SK-N-SH (cell line): ENCODE measurements around the gene STEAP3. TPM values are rescaled to one million over a fixed set of nuclear protein-coding genes. Genes with fewer than 3 reads are reported as not detected.

ENCODE experiments used
- CTCF ChIA-PET: fragments of 300-600, 350-600 bp; formaldehyde crosslinking; extraction: SDS; loops from one replicate; lab custom pipeline; 2021; lab: Yijun Ruan, JAX
- POLR2A ChIA-PET: fragments of 350-600 bp; sonication (Branson Sonifier 250); formaldehyde crosslinking; extraction: SDS; loops from one replicate; lab custom pipeline; 2020; ENCODE audit warnings: antibody characterized with exemption, inconsistent platforms; lab: Yijun Ruan, JAX
- DNase-seq: peaks from one replicate; pipeline ENCODE4 v3.0.0; 2012
- H2AFZ ChIP-seq: fragments of 200-600 bp; sonication (generic); 2 replicates; pipeline ENCODE4 v1.8.1; 2016; ENCODE audit warnings: antibody characterized with exemption, mild to moderate bottlenecking, low read depth
- H3F3A ChIP-seq: fragments of 200-600 bp; sonication (generic); replicated peaks from 2 replicates; pipeline ENCODE3; 2016; ENCODE audit warnings: antibody characterized with exemption, mild to moderate bottlenecking; ENCODE audit not compliant: insufficient read depth
- H3K27ac ChIP-seq, 2 experiments: fragments of 200-500 bp in 1 of 2; fragments of 200-600 bp in 1 of 2; sonication (Bioruptor generic) in 1 of 2; sonication (generic), shearing (Covaris generic) in 1 of 2; 2 replicates each; pipeline versions ENCODE4 v1.5.1 to v1.6.1; 2014 to 2016; ENCODE audit warnings: low read depth in 2 of 2, inconsistent platforms in 1 of 2, low read length in 1 of 2, mild to moderate bottlenecking in 1 of 2, mixed read lengths in 1 of 2
- H3K27me3 ChIP-seq: fragments of 200-600 bp; sonication (generic), shearing (Covaris generic); 2 replicates; pipeline ENCODE4 v1.6.1; 2016; ENCODE audit warnings: mixed run types; ENCODE audit not compliant: insufficient read depth
- H3K36me3 ChIP-seq, 2 experiments: fragments of 200-500 bp in 1 of 2; fragments of 200-600 bp in 1 of 2; sonication (Bioruptor generic) in 1 of 2; sonication (generic) in 1 of 2; replicated peaks in 1 of 2; 2 replicates each; pipeline versions ENCODE3 to v1.5.1; 2014 to 2016; ENCODE audit warnings: low read length in 1 of 2, mild to moderate bottlenecking in 1 of 2; ENCODE audit not compliant: insufficient read depth in 2 of 2, control insufficient read depth in 1 of 2
- H3K4me1 ChIP-seq, 2 experiments: fragments of 200-500 bp in 1 of 2; fragments of 200-600 bp in 1 of 2; sonication (Bioruptor generic) in 1 of 2; sonication (generic), shearing (Covaris generic) in 1 of 2; 2 replicates each; pipeline versions ENCODE4 v1.5.1 to v1.6.1; 2014 to 2016; ENCODE audit warnings: low read depth in 1 of 2, low read length in 1 of 2, mixed run types in 1 of 2; ENCODE audit not compliant: insufficient read depth in 2 of 2, control insufficient read depth in 1 of 2
- H3K4me2 ChIP-seq: fragments of 200-600 bp; sonication (generic), shearing (Covaris generic); 2 replicates; pipeline ENCODE4 v1.6.1; 2017; ENCODE audit warnings: mixed run types
- H3K4me3 ChIP-seq, 2 experiments: fragments of 200-500 bp in 1 of 2; fragments of 200-600 bp in 1 of 2; sonication (Bioruptor generic) in 1 of 2; sonication (generic), shearing (Covaris generic) in 1 of 2; 2 replicates each; pipeline versions ENCODE4 v1.5.1 to v1.8.1; 2014 to 2016; ENCODE audit warnings: low read depth in 2 of 2, inconsistent platforms in 1 of 2, low read length in 1 of 2, mild to moderate bottlenecking in 1 of 2, mixed read lengths in 1 of 2, moderate library complexity in 1 of 2
- H3K79me2 ChIP-seq: fragments of 200-600 bp; sonication (generic); 2 replicates; pipeline ENCODE4 v1.8.1; 2017; ENCODE audit warnings: mild to moderate bottlenecking; ENCODE audit not compliant: insufficient read depth
- H3K9ac ChIP-seq: fragments of 200-600 bp; sonication (generic); 2 replicates; pipeline ENCODE4 v1.6.1; 2017; ENCODE audit warnings: mixed run types
- H3K9me2 ChIP-seq: fragments of 200-600 bp; sonication (generic); 2 replicates; pipeline ENCODE4 v1.6.1; 2017; ENCODE audit warnings: mixed run types
- H3K9me3 ChIP-seq: fragments of 200-600 bp; sonication (generic); 2 replicates; pipeline ENCODE4 v1.6.1; 2017; ENCODE audit warnings: mixed run types, mild to moderate bottlenecking, moderate library complexity
- H4K20me1 ChIP-seq: fragments of 200-600 bp; sonication (generic); 2 replicates; pipeline ENCODE4 v1.6.1; 2017; ENCODE audit warnings: mild to moderate bottlenecking, mixed run types; ENCODE audit not compliant: insufficient read depth
- CHD2 ChIP-seq: fragments of 150-350 bp; IDR thresholded peaks from 2 replicates; pipeline ENCODE4 v1.6.1; 2018; ENCODE audit warnings: low read length; ENCODE audit not compliant: partially characterized antibody
- ELF1 ChIP-seq: IDR thresholded peaks from 2 replicates; pipeline ENCODE4 v1.4.0; 2012
- EP300 ChIP-seq, 2 experiments: IDR thresholded peaks; 2 replicates each; pipeline versions ENCODE4 v1.4.0 to v1.6.1; 2012; ENCODE audit warnings: borderline replicate concordance in 1 of 2, low read depth in 1 of 2, low read length in 1 of 2
- FOXJ3 ChIP-seq: sonication (generic); formaldehyde crosslinking; IDR thresholded peaks from 2 replicates; pipeline ENCODE4 v1.5.1; 2020; ENCODE audit warnings: mild to moderate bottlenecking, missing genetic modification reagents
- JUND ChIP-seq: IDR thresholded peaks from 2 replicates; pipeline ENCODE4 v1.4.0; 2012
- NRF1 ChIP-seq: IDR thresholded peaks from 2 replicates; pipeline ENCODE4 v1.6.1; 2012; ENCODE audit warnings: low read depth, mild to moderate bottlenecking, low read length
- RAD21 ChIP-seq: IDR thresholded peaks from 2 replicates; pipeline ENCODE4 v1.6.1; 2012; ENCODE audit warnings: mild to moderate bottlenecking, low read length
- SIN3A ChIP-seq: IDR thresholded peaks from 2 replicates; pipeline ENCODE4 v1.6.1; 2012; ENCODE audit warnings: low read depth, mild to moderate bottlenecking, low read length, moderate library complexity, borderline replicate concordance
- SMC3 ChIP-seq: IDR thresholded peaks from 2 replicates; pipeline ENCODE4 v1.6.1; 2012; ENCODE audit warnings: low read depth, low read length, improper control_type of control experiment
- TCF12 ChIP-seq: IDR thresholded peaks from 2 replicates; pipeline ENCODE4 v1.4.0; 2012
- TEAD4 ChIP-seq: IDR thresholded peaks from 2 replicates; pipeline ENCODE4 v1.4.0; 2012; ENCODE audit warnings: mild to moderate bottlenecking, borderline replicate concordance; ENCODE audit not compliant: insufficient read depth
- WGBS: methylation state at CpG from one replicate; pipeline ENCODE4 v1.1.6; 2017; ENCODE audit warnings: low lambda C conversion rate; 5-methylcytosine and 5-hydroxymethylcytosine counted together
- polyA plus RNA-seq, 3 experiments: library from polyadenylated mRNA; depleted of rRNA; stranded (reverse); fragments of >200 nt; gene quantifications; 2 replicates each; pipeline ENCODE4 v1.2.3, GENCODE V29; 2012
- TF ChIP-seq, protein P1 (sequence below): IDR thresholded peaks from 2 replicates; pipeline ENCODE4 v1.6.1; 2012; ENCODE audit warnings: mild to moderate bottlenecking, low read depth, low read length, moderate library complexity
- TF ChIP-seq, protein P2 (sequence below): fragments of 150-350 bp; IDR thresholded peaks from 2 replicates; pipeline ENCODE4 v1.6.1; 2016; ENCODE audit warnings: mild to moderate bottlenecking, low read depth, low read length
- TF ChIP-seq, protein P3 (sequence below): IDR thresholded peaks from 2 replicates; pipeline ENCODE4 v1.4.0; 2012; ENCODE audit warnings: low read depth

The STEAP3 gene
- polyA plus RNA-seq, 1 of the 3 experiments (the other 2 are of a cell fraction), result 30.6 TPM

DNA sequence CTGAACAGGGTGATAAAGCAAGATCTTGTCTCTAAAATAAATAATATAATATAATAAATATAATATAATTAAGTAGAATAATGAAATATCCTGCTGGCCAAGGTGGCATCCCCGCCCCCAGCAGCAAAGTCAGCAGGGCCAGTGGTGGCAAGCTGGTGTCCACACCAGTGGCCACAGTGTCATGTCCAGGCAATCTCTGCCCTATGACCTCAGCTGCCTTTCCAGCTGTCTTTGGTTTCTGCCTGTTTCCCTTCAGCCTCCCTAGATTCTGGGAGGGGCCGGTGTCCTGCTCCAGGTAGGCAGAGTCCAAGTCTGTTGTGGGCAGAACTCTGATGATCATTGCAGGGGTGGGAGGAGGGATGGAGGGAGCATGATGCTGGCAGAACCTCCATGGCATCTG lies 16.2 kb upstream of the STEAP3 start (continued):
- TF ChIP-seq, protein P1, sequence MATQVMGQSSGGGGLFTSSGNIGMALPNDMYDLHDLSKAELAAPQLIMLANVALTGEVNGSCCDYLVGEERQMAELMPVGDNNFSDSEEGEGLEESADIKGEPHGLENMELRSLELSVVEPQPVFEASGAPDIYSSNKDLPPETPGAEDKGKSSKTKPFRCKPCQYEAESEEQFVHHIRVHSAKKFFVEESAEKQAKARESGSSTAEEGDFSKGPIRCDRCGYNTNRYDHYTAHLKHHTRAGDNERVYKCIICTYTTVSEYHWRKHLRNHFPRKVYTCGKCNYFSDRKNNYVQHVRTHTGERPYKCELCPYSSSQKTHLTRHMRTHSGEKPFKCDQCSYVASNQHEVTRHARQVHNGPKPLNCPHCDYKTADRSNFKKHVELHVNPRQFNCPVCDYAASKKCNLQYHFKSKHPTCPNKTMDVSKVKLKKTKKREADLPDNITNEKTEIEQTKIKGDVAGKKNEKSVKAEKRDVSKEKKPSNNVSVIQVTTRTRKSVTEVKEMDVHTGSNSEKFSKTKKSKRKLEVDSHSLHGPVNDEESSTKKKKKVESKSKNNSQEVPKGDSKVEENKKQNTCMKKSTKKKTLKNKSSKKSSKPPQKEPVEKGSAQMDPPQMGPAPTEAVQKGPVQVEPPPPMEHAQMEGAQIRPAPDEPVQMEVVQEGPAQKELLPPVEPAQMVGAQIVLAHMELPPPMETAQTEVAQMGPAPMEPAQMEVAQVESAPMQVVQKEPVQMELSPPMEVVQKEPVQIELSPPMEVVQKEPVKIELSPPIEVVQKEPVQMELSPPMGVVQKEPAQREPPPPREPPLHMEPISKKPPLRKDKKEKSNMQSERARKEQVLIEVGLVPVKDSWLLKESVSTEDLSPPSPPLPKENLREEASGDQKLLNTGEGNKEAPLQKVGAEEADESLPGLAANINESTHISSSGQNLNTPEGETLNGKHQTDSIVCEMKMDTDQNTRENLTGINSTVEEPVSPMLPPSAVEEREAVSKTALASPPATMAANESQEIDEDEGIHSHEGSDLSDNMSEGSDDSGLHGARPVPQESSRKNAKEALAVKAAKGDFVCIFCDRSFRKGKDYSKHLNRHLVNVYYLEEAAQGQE, result no peak
- TF ChIP-seq ELF1, result no peak
- TF ChIP-seq TEAD4, result no peak
- no peak for TF ChIP-seq TCF12
- no peak for TF ChIP-seq SMC3
- TF ChIP-seq FOXJ3 (CRISPR knock-in tag), result no peak

DNA sequence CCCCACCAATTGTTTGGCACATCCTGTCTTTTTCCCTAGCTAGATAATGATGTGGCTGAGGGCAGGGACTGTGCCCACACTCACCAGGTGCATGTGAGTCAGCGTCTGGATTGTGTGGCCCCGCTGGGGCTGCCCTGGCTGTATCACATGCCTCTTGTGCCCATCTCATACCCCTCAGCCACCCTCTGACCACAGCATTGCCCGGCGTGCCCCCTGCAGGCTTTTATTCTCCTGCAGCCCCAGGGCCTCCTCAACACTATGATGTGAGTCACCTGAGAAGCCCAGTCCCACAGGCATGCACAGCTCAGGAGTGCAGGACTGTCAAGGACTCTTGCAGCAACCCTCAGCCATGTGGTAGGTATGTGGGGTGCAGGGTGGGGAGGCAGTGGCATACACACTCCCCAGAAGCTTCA lies 14.8 kb upstream of the STEAP3 start:
- Histone ChIP-seq H4K20me1 (no peaks in the 10 kb centered on the region), H3K9me3 (no peaks in the 10 kb centered on the region), H3K27me3 (no peaks in the 10 kb centered on the region; the same call in 1 of the 2 replicates), H3K4me1 (no peaks in the 10 kb centered on the region), H3K36me3 (no peaks in the 10 kb centered on the region), H3K27ac (no peak overlapping the region), H3K9me2 (no peaks in the 10 kb centered on the region), H3K9ac (no peak overlapping the region), H3K4me2 (no peak overlapping the region), H3K4me3 (no peak overlapping the region), H2AFZ (no peak overlapping the region), H3K79me2 (no peaks in the 10 kb centered on the region), H3F3A (no peaks in the 10 kb centered on the region)
- TF ChIP-seq NRF1 (no peak), JUND (no peak), CHD2 (no peak), RAD21 (no peak), EP300 (IDR thresholded peaks at IDR 0.05; ENCODE audit: borderline replicate concordance in 1 of 2, low read depth in 1 of 2, low read length in 1 of 2) (no peak), SIN3A (no peak), TEAD4 (no peak)
- TF ChIP-seq, protein P1, result no peak
- TF ChIP-seq, protein P2, sequence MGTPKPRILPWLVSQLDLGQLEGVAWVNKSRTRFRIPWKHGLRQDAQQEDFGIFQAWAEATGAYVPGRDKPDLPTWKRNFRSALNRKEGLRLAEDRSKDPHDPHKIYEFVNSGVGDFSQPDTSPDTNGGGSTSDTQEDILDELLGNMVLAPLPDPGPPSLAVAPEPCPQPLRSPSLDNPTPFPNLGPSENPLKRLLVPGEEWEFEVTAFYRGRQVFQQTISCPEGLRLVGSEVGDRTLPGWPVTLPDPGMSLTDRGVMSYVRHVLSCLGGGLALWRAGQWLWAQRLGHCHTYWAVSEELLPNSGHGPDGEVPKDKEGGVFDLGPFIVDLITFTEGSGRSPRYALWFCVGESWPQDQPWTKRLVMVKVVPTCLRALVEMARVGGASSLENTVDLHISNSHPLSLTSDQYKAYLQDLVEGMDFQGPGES, result no peak
- TF ChIP-seq, protein P3, sequence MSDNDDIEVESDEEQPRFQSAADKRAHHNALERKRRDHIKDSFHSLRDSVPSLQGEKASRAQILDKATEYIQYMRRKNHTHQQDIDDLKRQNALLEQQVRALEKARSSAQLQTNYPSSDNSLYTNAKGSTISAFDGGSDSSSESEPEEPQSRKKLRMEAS, result no peak
- POLR2A ChIA-PET, result no interaction called here
- DNase-seq, result no peak
- 70% methylated on average over 2 of the region's 4 CpGs for WGBS
- CTCF ChIA-PET, result no interaction called here
